T follicular helper cell (primary cell): ENCODE measurements around the gene HLTF.
"Not testable (repeated sequence)": the region's sequence is repeated elsewhere in the genome, so short reads cannot be mapped to it uniquely, and the experiment has no call there.

ENCODE experiments used
- DNase-seq: peaks from one replicate; pipeline ENCODE4 v3.0.0-alpha.2; 2020; ENCODE audit warnings: low read depth

HLTF gene

DNA sequence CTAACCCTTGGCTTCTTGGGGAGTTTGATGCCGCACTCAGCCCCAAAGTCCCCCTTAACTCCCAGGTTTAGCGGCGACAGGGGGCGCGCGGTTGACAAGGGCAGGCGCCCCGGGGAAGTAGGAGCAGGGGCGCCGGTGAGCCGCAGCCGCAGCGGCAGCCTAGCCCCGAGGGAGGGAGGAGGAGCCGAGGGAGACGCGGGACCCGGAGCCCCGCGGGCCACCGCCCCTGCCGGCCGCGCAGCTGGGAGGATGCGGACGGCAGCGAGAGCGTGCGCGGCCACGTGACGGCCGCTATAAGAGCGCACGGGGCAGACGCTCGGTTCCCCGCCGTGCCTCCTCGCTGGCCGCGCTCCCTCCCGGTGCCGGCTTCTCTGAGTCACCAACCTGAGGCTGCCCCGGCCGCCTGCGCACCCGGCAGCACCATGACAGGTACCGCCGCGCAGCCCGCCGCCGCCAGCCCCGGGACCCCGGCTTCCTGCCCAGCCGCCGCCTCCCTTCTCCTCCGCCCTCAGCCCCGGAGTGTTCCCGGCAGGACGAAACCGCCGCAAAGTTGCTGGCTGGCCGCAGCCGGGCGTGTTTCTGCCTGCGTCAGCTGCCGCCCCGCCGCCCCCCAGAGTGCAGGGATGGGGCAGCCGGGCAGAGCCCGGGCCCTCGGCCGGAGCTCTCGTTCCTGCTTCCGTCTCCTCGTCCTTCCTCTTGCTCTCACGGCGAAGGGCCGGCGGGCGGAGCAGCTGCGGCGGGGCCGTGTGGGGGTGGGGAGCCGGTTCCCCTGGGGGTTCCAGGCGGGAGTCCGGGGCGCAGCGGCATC, 94.9 kb downstream of the HLTF start, which contains the start of gene GYG1:
Gene GYG1, plus strand, starts transcription at position 322 of the 808 bp plus-strand sequence. Its CDS starts 101 bp downstream, at position 423.
- DNase-seq: peak; percentile 69

DNA sequence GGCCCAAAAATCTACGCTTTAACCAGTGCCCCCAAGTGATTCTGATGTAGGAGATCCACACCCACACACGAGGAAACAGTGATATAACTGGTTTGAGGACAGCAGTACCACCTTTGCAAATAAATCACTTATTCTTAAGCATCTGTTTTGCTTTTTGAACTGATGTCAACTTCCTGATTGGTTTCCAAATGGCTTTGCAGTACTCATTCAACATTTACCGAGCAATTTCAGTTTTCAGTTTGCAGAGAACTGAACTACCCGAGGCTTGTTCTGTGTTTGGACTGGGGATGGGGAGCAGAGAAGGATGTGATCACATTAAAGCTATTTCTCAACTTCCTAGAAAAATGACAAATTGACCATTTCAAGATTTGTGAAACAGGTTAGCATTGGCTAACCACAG, 96.1 kb downstream of the HLTF start:
- DNase-seq: no peak

DNA sequence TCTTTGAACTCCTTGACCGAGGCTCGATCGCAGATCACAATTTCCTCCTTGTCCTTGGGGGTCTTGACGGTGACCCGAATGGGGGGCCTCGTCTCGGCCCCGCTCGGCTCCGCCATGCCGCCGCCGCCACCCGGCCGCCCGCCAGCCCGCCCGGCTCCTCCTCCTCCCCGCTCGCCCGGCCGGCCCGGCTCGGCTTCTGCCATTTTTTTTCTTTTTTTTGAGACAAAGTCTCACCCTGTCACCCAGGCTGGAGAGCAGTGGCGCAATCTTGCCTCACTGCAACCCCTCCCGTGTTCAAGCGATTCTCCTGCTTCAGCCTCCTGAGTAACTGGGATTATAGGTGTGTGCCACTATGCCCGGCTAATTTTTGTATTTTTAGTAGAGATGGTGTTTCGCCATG, 98.8 kb downstream of the HLTF start:
- DNase-seq: not testable (repeated sequence)

DNA sequence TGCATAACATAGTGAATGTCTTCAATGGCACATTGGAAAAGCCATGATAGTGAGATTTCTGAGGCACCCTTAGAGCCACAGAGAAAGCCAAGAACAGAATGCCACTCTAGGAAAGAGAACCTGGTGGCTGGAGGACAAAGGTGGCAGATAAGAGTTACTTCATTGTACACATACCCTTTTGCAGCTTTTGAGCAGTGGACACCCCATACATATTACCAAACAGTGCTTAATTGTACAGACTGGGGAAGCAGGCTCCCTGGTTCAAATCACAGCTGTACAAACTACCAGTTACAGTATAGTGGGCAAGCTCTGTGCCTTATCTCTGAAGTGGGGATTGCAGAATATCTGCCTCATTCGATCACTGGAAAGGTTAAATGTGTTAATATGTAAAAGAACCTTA, 105.1 kb downstream of the HLTF start:
- no peak for DNase-seq
